ENCODE measurements around the gene MYLK.
"Not testable (repeated sequence)": the region's sequence is repeated elsewhere in the genome, so short reads cannot be mapped to it uniquely, and the experiment has no call there.

The MYLK gene

GRCh38 chr3:123708531-123708930 is 175.6 kb downstream of the MYLK start:
- no peak for DNase-seq (ENCODE audit: insufficient read length, low spot score)
- FAIRE-seq: no peak

- FAIRE-seq; DNase-seq (ENCODE audit: insufficient read length, low spot score): not testable (repeated sequence)
These were observed 176.5 kb downstream of the MYLK start for GRCh38 chr3:123707641-123708040.

GRCh38 chr3:123706871-123707270 is 177.3 kb downstream of the MYLK start:
- no peak for FAIRE-seq

GRCh38 chr3:123705488-123706285 is 178.4 kb downstream of the MYLK start:
- no peak for FAIRE-seq
- DNase-seq (ENCODE audit: insufficient read length, low spot score): no peak

More at GRCh38 chr3:123706871-123707270, 177.3 kb downstream of the MYLK start:
- DNase-seq (ENCODE audit: insufficient read length, low spot score): no peak

- FAIRE-seq; DNase-seq (ENCODE audit: insufficient read length, low spot score): not testable (repeated sequence)
These were observed 180.5 kb downstream of the MYLK start for GRCh38 chr3:123703663-123704062.

GRCh38 chr3:123702720-123703119 is 181.4 kb downstream of the MYLK start:
- DNase-seq (ENCODE audit: insufficient read length, low spot score): no peak
- FAIRE-seq: peak; percentile 81

GRCh38 chr3:123702057-123702456 is 182.1 kb downstream of the MYLK start:
- not testable (repeated sequence) for DNase-seq (ENCODE audit: insufficient read length, low spot score)
- peak; percentile 88 for FAIRE-seq

- DNase-seq (ENCODE audit: insufficient read length, low spot score): no peak
- no peak for FAIRE-seq
These were observed 183.1 kb downstream of the MYLK start for GRCh38 chr3:123700791-123701722.

- DNase-seq (ENCODE audit: insufficient read length, low spot score) (no peak), FAIRE-seq (no peak)
These were observed 185.3 kb downstream of the MYLK start for GRCh38 chr3:123698813-123699212.

GRCh38 chr3:123696808-123697207 is 187.3 kb downstream of the MYLK start:
- no peak for FAIRE-seq

GRCh38 chr3:123695731-123696640 is 188.1 kb downstream of the MYLK start:
- no peak for FAIRE-seq

More at GRCh38 chr3:123696808-123697207, 187.3 kb downstream of the MYLK start:
- DNase-seq (ENCODE audit: insufficient read length, low spot score): no peak

GRCh38 chr3:123695152-123695551 is 189.0 kb downstream of the MYLK start:
- FAIRE-seq: peak; percentile 75
- no peak for DNase-seq (ENCODE audit: insufficient read length, low spot score)

More at GRCh38 chr3:123695731-123696640, 188.1 kb downstream of the MYLK start:
- no peak for DNase-seq (ENCODE audit: insufficient read length, low spot score)

- FAIRE-seq: peak; percentile 40
- no peak for DNase-seq (ENCODE audit: insufficient read length, low spot score)
These were observed 189.6 kb downstream of the MYLK start for GRCh38 chr3:123694366-123695087.

- DNase-seq (ENCODE audit: insufficient read length, low spot score): no peak
- FAIRE-seq: no peak
These were observed 190.4 kb downstream of the MYLK start for GRCh38 chr3:123693584-123694190.

GRCh38 chr3:123692671-123693070 is 191.5 kb downstream of the MYLK start:
- DNase-seq (ENCODE audit: insufficient read length, low spot score): no peak

GRCh38 chr3:123692041-123692440 is 192.1 kb downstream of the MYLK start:
- DNase-seq (ENCODE audit: insufficient read length, low spot score) (no peak), FAIRE-seq (no peak)

More at GRCh38 chr3:123692671-123693070, 191.5 kb downstream of the MYLK start:
- no peak for FAIRE-seq

GRCh38 chr3:123689831-123690230 is 194.3 kb downstream of the MYLK start:
- DNase-seq (ENCODE audit: insufficient read length, low spot score) (no peak), FAIRE-seq (no peak)

- DNase-seq (ENCODE audit: insufficient read length, low spot score) (peak; percentile 91), FAIRE-seq (peak; percentile 66)
These were observed 195.8 kb downstream of the MYLK start for GRCh38 chr3:123688241-123688747.

- FAIRE-seq (peak; percentile 40), DNase-seq (ENCODE audit: insufficient read length, low spot score) (no peak)
These were observed 196.8 kb downstream of the MYLK start for GRCh38 chr3:123687286-123687685.

Data from HTR-8/SVneo (cell line).